Mesendoderm (in vitro differentiated cells): ENCODE results near the gene ABCC2.
"Not testable (repeated sequence)": the region's sequence is repeated elsewhere in the genome, so short reads cannot be mapped to it uniquely, and the experiment has no call there.

Source experiments
- DNase-seq: peaks from one replicate; pipeline ENCODE4 v3.0.0; 2013
- H2AK5ac ChIP-seq: 2 replicates; pipeline ENCODE4 v1.6.1; 2013; ENCODE audit warnings: low read length, inconsistent platforms
- H2BK120ac ChIP-seq: 2 replicates; pipeline ENCODE4 v1.6.1; 2013; ENCODE audit warnings: low read depth, mild to moderate bottlenecking, low read length, moderate library complexity, mixed read lengths
- H2BK15ac ChIP-seq: replicated peaks from 2 replicates; pipeline ENCODE4 v1.6.1; 2013; ENCODE audit warnings: low read depth, mild to moderate bottlenecking, moderate library complexity
- H2BK5ac ChIP-seq: 2 replicates; pipeline ENCODE4 v1.6.1; 2013; ENCODE audit warnings: low read length, inconsistent platforms
- H3K18ac ChIP-seq: 2 replicates; pipeline ENCODE4 v1.6.1; 2013; ENCODE audit warnings: mild to moderate bottlenecking, low read length, mixed read lengths
- H3K23ac ChIP-seq: one replicate; pipeline ENCODE4 v1.6.1; 2013; ENCODE audit warnings: low read length
- H3K27ac ChIP-seq: 2 replicates; pipeline ENCODE4 v1.5.1; 2013; ENCODE audit warnings: low read depth, mild to moderate bottlenecking, inconsistent platforms, low read length, moderate library complexity
- H3K27me3 ChIP-seq: 2 replicates; pipeline ENCODE4 v1.6.1; 2013; ENCODE audit warnings: low read length, control low read depth, mild to moderate bottlenecking, inconsistent platforms; ENCODE audit not compliant: insufficient read depth, poor library complexity
- H3K36me3 ChIP-seq: 2 replicates; pipeline ENCODE4 v1.6.1; 2013; ENCODE audit warnings: low read length, inconsistent platforms; ENCODE audit not compliant: control insufficient read depth, insufficient read depth
- H3K4ac ChIP-seq: one replicate; pipeline ENCODE4 v1.6.1; 2013; ENCODE audit warnings: low read depth, mild to moderate bottlenecking, low read length, moderate library complexity
- H3K4me1 ChIP-seq: 2 replicates; pipeline ENCODE4 v1.6.1; 2013; ENCODE audit warnings: low read depth, low read length, inconsistent platforms; ENCODE audit not compliant: control insufficient read depth
- H3K4me2 ChIP-seq: 2 replicates; pipeline ENCODE4 v1.6.1; 2013; ENCODE audit warnings: low read length
- H3K4me3 ChIP-seq: 2 replicates; pipeline ENCODE4 v1.5.1; 2013; ENCODE audit warnings: mild to moderate bottlenecking, low read length
- H3K56ac ChIP-seq: one replicate; pipeline ENCODE4 v1.6.1; 2013; ENCODE audit warnings: low read length
- H3K79me1 ChIP-seq: 2 replicates; pipeline ENCODE4 v1.6.1; 2013; ENCODE audit warnings: low read length, inconsistent platforms
- H3K79me2 ChIP-seq: 2 replicates; pipeline ENCODE4 v1.6.1; 2013; ENCODE audit warnings: mild to moderate bottlenecking, low read length; ENCODE audit not compliant: control insufficient read depth, insufficient read depth
- H3K9ac ChIP-seq: 2 replicates; pipeline ENCODE4 v1.6.1; 2013; ENCODE audit warnings: low read length, inconsistent platforms
- H4K5ac ChIP-seq: one replicate; pipeline ENCODE4 v1.6.1; 2013; ENCODE audit warnings: low read length
- H4K8ac ChIP-seq: one replicate; pipeline ENCODE4 v1.6.1; 2013; ENCODE audit warnings: low read depth, mild to moderate bottlenecking, control low read depth, low read length, moderate library complexity
- WGBS: extraction: QIAGEN DNeasy Blood & Tissue Kit; methylation state at CpG from one replicate; pipeline ENCODE4 v1.1.7; 2013; ENCODE audit warnings: low lambda C conversion rate, missing lambda C conversion rate; ENCODE audit not compliant: insufficient coverage; ENCODE audit errors: extremely low coverage; 5-methylcytosine and 5-hydroxymethylcytosine counted together

ABCC2 gene

GRCh38 chr10:99835947-99836346, 53.5 kb downstream of the ABCC2 start:
- Histone ChIP-seq H2BK15ac (no peak overlapping the region), H2BK120ac (no peak overlapping the region), H3K27ac (no peak overlapping the region), H2AK5ac (no peak overlapping the region), H3K18ac (no peak overlapping the region), H2BK5ac (no peak overlapping the region), H3K4me1 (no peaks in the 10 kb centered on the region), H3K4me3 (no peak overlapping the region), H4K8ac (no peak overlapping the region), H3K4me2 (no peak overlapping the region), H3K23ac (no peak overlapping the region), H3K79me1 (no peaks in the 10 kb centered on the region), H3K56ac (no peak overlapping the region), H3K4ac (no peak overlapping the region), H3K36me3 (no peaks in the 10 kb centered on the region), H3K9ac (no peak overlapping the region), H4K5ac (no peak overlapping the region), H3K27me3 (no peaks in the 10 kb centered on the region), H3K79me2 (no peaks in the 10 kb centered on the region)
- no CpG with 5 or more reads among the region's 8 CpGs for WGBS
- DNase-seq, result no peak

GRCh38 chr10:99836711-99837110, 54.3 kb downstream of the ABCC2 start:
- H2BK15ac ChIP-seq, result no peak overlapping the region
- H2BK120ac ChIP-seq, result no peak overlapping the region
- H3K4me3 ChIP-seq, result no peak overlapping the region
- H3K23ac ChIP-seq, result no peak overlapping the region
- no peak overlapping the region for H2AK5ac ChIP-seq
- no peak overlapping the region for H3K18ac ChIP-seq
- H3K4ac ChIP-seq, result no peak overlapping the region
- H3K4me2 ChIP-seq, result no peak overlapping the region
- H3K27me3 ChIP-seq, result no peaks in the 10 kb centered on the region
- H3K56ac ChIP-seq, result no peak overlapping the region
- no peak overlapping the region for H2BK5ac ChIP-seq
- no peaks in the 10 kb centered on the region for H3K79me2 ChIP-seq
- H3K36me3 ChIP-seq, result no peaks in the 10 kb centered on the region
- no peak overlapping the region for H3K27ac ChIP-seq
- H3K79me1 ChIP-seq, result no peaks in the 10 kb centered on the region
- no peaks in the 10 kb centered on the region for H3K4me1 ChIP-seq
- no peak overlapping the region for H3K9ac ChIP-seq
- DNase-seq, result no peak
- WGBS, result no CpG with 5 or more reads among the region's 2 CpGs
- no peak overlapping the region for H4K5ac ChIP-seq
- no peak overlapping the region for H4K8ac ChIP-seq

- not testable (repeated sequence) for H4K5ac ChIP-seq, H3K79me2 ChIP-seq, H2BK15ac ChIP-seq, H3K27me3 ChIP-seq, H3K18ac ChIP-seq, H3K4me3 ChIP-seq, H3K9ac ChIP-seq, H3K4me1 ChIP-seq, H3K23ac ChIP-seq, H2BK5ac ChIP-seq, H3K4me2 ChIP-seq, H4K8ac ChIP-seq, H3K4ac ChIP-seq, H2BK120ac ChIP-seq, H3K36me3 ChIP-seq, H3K27ac ChIP-seq, H2AK5ac ChIP-seq, H3K56ac ChIP-seq, H3K79me1 ChIP-seq, DNase-seq
- no CpG with 5 or more reads among the region's 2 CpGs for WGBS
Observed at GRCh38 chr10:99840859-99841258, 58.4 kb downstream of the ABCC2 start.

GRCh38 chr10:99841746-99842145, 59.3 kb downstream of the ABCC2 start:
- no peak overlapping the region for H2BK120ac ChIP-seq
- no peak overlapping the region for H2BK15ac ChIP-seq
- H2AK5ac ChIP-seq, result no peak overlapping the region
- H3K36me3 ChIP-seq, result no peaks in the 10 kb centered on the region
- no peak overlapping the region for H3K4ac ChIP-seq
- H3K4me3 ChIP-seq, result no peak overlapping the region
- H3K4me2 ChIP-seq, result no peak overlapping the region
- WGBS, result no CpG with 5 or more reads among the region's 7 CpGs
- no peak overlapping the region for H3K18ac ChIP-seq
- no peak overlapping the region for H4K8ac ChIP-seq
- no peak overlapping the region for H3K9ac ChIP-seq
- no peaks in the 10 kb centered on the region for H3K27me3 ChIP-seq
- H3K27ac ChIP-seq, result no peak overlapping the region
- no peaks in the 10 kb centered on the region for H3K4me1 ChIP-seq
- H4K5ac ChIP-seq, result no peak overlapping the region
- no peak overlapping the region for H3K56ac ChIP-seq
- H3K79me2 ChIP-seq, result no peaks in the 10 kb centered on the region
- DNase-seq, result no peak
- H3K23ac ChIP-seq, result no peak overlapping the region
- H2BK5ac ChIP-seq, result no peak overlapping the region
- H3K79me1 ChIP-seq, result no peaks in the 10 kb centered on the region

GRCh38 chr10:99843310-99843709, 60.9 kb downstream of the ABCC2 start:
- Histone ChIP-seq H2BK15ac (no peak overlapping the region), H3K27ac (no peak overlapping the region), H2BK120ac (no peak overlapping the region), H3K4ac (no peak overlapping the region), H3K79me1 (no peaks in the 10 kb centered on the region), H3K27me3 (no peaks in the 10 kb centered on the region), H4K8ac (no peak overlapping the region), H3K4me1 (no peaks in the 10 kb centered on the region), H3K4me3 (no peak overlapping the region), H2AK5ac (no peak overlapping the region), H3K23ac (no peak overlapping the region), H4K5ac (no peak overlapping the region), H3K36me3 (no peaks in the 10 kb centered on the region), H2BK5ac (no peak overlapping the region), H3K79me2 (no peaks in the 10 kb centered on the region), H3K56ac (no peak overlapping the region), H3K9ac (no peak overlapping the region), H3K4me2 (no peak overlapping the region), H3K18ac (no peak overlapping the region)
- no CpG with 5 or more reads among the region's 3 CpGs for WGBS
- DNase-seq, result no peak

- no peak overlapping the region for H2BK5ac ChIP-seq
- H3K27me3 ChIP-seq, result no peaks in the 10 kb centered on the region
- no peak overlapping the region for H3K27ac ChIP-seq
- no peaks in the 10 kb centered on the region for H3K36me3 ChIP-seq
- no peaks in the 10 kb centered on the region for H3K79me2 ChIP-seq
- H3K79me1 ChIP-seq, result no peaks in the 10 kb centered on the region
- no peak overlapping the region for H3K23ac ChIP-seq
- H3K9ac ChIP-seq, result no peak overlapping the region
- no peak overlapping the region for H2BK15ac ChIP-seq
- H3K18ac ChIP-seq, result no peak overlapping the region
- no peak overlapping the region for H4K8ac ChIP-seq
- no peaks in the 10 kb centered on the region for H3K4me1 ChIP-seq
- no CpG with 5 or more reads among the region's 6 CpGs for WGBS
- H3K4me2 ChIP-seq, result no peak overlapping the region
- H3K56ac ChIP-seq, result no peak overlapping the region
- no peak overlapping the region for H3K4ac ChIP-seq
- no peak overlapping the region for H4K5ac ChIP-seq
- H3K4me3 ChIP-seq, result no peak overlapping the region
- H2BK120ac ChIP-seq, result no peak overlapping the region
- H2AK5ac ChIP-seq, result no peak overlapping the region
- DNase-seq, result no peak
Observed at GRCh38 chr10:99844433-99844955, 62.1 kb downstream of the ABCC2 start.
